ENCODE data around the gene GNG7. TPM values are rescaled to one million over a fixed set of nuclear protein-coding genes. Genes with fewer than 3 reads are reported as not detected.

The GNG7 gene
- total RNA-seq, 4 donors from 2014 or later: 2.1 to 4.3 (median 3.0) TPM

DNA sequence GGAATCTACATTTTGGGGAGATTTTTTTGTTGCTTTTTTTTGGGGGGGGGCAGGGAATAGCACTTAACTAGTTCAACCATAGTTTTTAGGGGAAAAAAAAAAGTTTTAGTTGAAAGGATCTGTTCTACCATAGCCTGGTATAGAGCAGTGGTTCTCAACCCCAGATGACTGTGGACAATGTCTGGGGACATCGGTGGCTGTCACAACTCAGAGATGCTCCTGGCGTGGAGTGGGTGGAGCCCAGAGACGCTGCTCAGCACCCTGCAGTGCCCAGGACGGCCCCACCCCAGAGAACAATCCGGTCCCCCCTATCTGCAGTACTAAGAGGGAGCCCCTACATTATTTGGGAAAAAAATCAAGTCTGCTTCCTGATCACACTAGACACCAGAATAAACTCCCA is 8.3 kb downstream of the GNG7 start:
- Histone ChIP-seq H3K4me1 (peaks cover 11% of the 10 kb centered on the region), H3K4me3 (no peak overlapping the region), H3K9me3 (no peaks in the 10 kb centered on the region), H3K36me3 (no peaks in the 10 kb centered on the region), H3K27ac (peak overlapping the region; percentile 24), H3K27me3 (no peaks in the 10 kb centered on the region)
- TF ChIP-seq POLR2AphosphoS5 (IDR thresholded peaks at IDR 0.05) (no peak), EP300 (IDR thresholded peaks at IDR 0.05) (no peak), POLR2A (IDR thresholded peaks at IDR 0.05) (no peak), CTCF (IDR thresholded peaks at IDR 0.05) (no peak)
- DNase-seq (ENCODE audit: low spot score in 2 of 2): no peak
- WGBS: 79% methylated on average over 4 of the region's 5 CpGs

DNA sequence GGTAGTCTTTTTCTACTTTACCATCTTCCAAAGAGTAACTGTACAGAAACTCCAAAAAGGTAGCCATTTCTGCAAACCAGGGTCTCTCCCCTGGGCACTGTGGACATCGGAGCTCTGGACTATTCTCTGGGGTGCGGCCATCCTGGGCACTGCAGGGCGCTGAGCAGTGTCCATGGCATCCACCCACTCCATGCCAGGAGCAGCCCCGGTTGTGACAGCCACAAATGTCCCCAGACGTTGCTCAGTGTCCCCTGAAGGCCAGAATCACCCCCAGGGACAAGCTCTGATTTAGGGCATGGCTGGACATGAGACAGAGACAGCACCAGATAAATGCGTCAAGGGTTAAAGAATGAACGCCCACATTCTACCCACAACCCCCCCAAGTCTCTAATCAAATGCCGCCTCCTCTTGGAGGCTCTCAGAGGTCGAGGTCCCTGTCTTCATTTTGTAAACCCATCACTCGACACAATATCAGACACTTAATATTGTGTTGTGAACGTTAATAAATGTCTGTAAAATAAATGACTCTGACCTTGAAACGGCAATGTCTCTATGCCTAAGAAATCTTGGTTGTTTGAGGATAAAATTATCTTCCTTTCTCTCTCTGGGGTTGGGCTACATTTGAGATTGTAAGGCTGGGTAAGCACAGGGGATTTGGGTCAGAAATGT is 8.9 kb downstream of the GNG7 start:
- TF ChIP-seq POLR2A (IDR thresholded peaks at IDR 0.05): no peak
- TF ChIP-seq POLR2AphosphoS5 (IDR thresholded peaks at IDR 0.05): no peak
- TF ChIP-seq CTCF (IDR thresholded peaks at IDR 0.05): no peak
- TF ChIP-seq EP300 (IDR thresholded peaks at IDR 0.05): no peak
- Histone ChIP-seq H3K4me1 (peaks cover 11% of the 10 kb centered on the region), H3K9me3 (no peaks in the 10 kb centered on the region), H3K36me3 (no peaks in the 10 kb centered on the region), H3K27me3 (no peaks in the 10 kb centered on the region), H3K27ac (no peak overlapping the region), H3K4me3 (no peak overlapping the region)
- DNase-seq (ENCODE audit: low spot score in 2 of 2): no peak
- WGBS: 64% methylated on average over 12 of the region's 12 CpGs

- no peak overlapping the region for H3K27ac ChIP-seq
- DNase-seq (ENCODE audit: low spot score in 2 of 2): no peak
- no peaks in the 10 kb centered on the region for H3K27me3 ChIP-seq
- no peaks in the 10 kb centered on the region for H3K36me3 ChIP-seq
- peaks cover 11% of the 10 kb centered on the region for H3K4me1 ChIP-seq
- H3K4me3 ChIP-seq: no peak overlapping the region
- H3K9me3 ChIP-seq: no peaks in the 10 kb centered on the region
- TF ChIP-seq EP300 (IDR thresholded peaks at IDR 0.05) (no peak), CTCF (IDR thresholded peaks at IDR 0.05) (no peak)
- 63% methylated on average over 9 of the region's 9 CpGs for WGBS
Measured at GRCh38 chr19:2691951-2692350, 10.5 kb downstream of the GNG7 start.

DNA sequence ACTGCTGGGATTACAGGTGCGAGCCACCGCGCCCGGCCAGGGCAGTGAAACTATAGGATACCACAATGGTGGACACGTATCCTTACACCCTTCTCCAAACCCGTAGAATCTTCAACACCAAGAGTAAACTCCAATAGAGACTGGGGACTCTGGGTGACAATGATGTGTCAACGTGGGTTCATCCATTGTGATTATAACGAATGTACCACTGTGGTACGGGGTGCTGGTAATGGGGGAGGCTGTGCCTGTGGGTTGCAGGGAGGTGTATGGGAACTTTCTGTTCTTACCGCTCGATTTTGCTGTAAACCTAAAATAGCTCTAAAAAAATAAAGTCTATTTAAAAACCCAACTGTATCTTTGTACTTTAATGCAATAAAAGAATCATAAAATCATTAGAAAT is 11.6 kb downstream of the GNG7 start:
- WGBS: 96% methylated on average over 10 of the region's 11 CpGs
- no peak for DNase-seq (ENCODE audit: low spot score in 2 of 2)
- Histone ChIP-seq H3K4me1 (peaks cover 10% of the 10 kb centered on the region), H3K36me3 (no peaks in the 10 kb centered on the region), H3K9me3 (no peaks in the 10 kb centered on the region), H3K27ac (no peak overlapping the region), H3K27me3 (no peaks in the 10 kb centered on the region), H3K4me3 (no peak overlapping the region)
- no peak for TF ChIP-seq POLR2AphosphoS5 (IDR thresholded peaks at IDR 0.05)
- TF ChIP-seq POLR2A (IDR thresholded peaks at IDR 0.05): no peak
- TF ChIP-seq EP300 (IDR thresholded peaks at IDR 0.05): no peak
- TF ChIP-seq CTCF (IDR thresholded peaks at IDR 0.05): no peak

GRCh38 chr19:2686360-2686759 is 16.1 kb downstream of the GNG7 start:
- TF ChIP-seq POLR2AphosphoS5 (IDR thresholded peaks at IDR 0.05) (no peak), EP300 (IDR thresholded peaks at IDR 0.05) (no peak), CTCF (IDR thresholded peaks at IDR 0.05) (no peak), POLR2A (IDR thresholded peaks at IDR 0.05) (no peak)
- no peak overlapping the region for H3K4me3 ChIP-seq
- H3K4me1 ChIP-seq: no peaks in the 10 kb centered on the region
- no peaks in the 10 kb centered on the region for H3K9me3 ChIP-seq
- no peak for DNase-seq (ENCODE audit: low spot score in 2 of 2)
- no peaks in the 10 kb centered on the region for H3K36me3 ChIP-seq
- no peak overlapping the region for H3K27ac ChIP-seq
- no peaks in the 10 kb centered on the region for H3K27me3 ChIP-seq
- WGBS: 88% methylated on average over 16 of the region's 17 CpGs

Data from suprapubic skin (tissue), 4 donors.